K562 (cell line): ENCODE measurements around the gene IRAK3. TPM values are rescaled to one million over a fixed set of nuclear protein-coding genes. Genes with fewer than 3 reads are reported as not detected.
A peak's percentile ranks its signal among the peaks of the same experiment; 100 is the strongest.

Experiments
- CHD1 ChIP-seq: fragments of 200-600 bp; sonication (generic); IDR thresholded peaks from one replicate; pipeline ENCODE4 v1.6.1; 2012; ENCODE audit warnings: mild to moderate bottlenecking, moderate library complexity, low read length, inconsistent platforms
- CSDE1 ChIP-seq, 2 experiments: fragments of 450-650 bp; IDR thresholded peaks; 2 replicates each; pipeline ENCODE4 v1.6.1; 2016; ENCODE audit warnings: mild to moderate bottlenecking in 1 of 2
- ETV1 ChIP-seq: fragments of 450-650 bp; conservative IDR thresholded peaks from 2 replicates; pipeline ENCODE4 v1.6.1; 2016; ENCODE audit warnings: missing genetic modification characterization, control low read depth, low read depth, missing compliant biosample characterization
- FOXA3 ChIP-seq, 2 experiments: fragments of 450-650 bp in 1 of 2; sonication (generic) in 1 of 2; formaldehyde crosslinking; IDR thresholded peaks in 1 of 2; conservative IDR thresholded peaks in 1 of 2; 2 replicates each; pipeline versions ENCODE4 v1.4.0 to v1.8.0; 2020 to 2022; ENCODE audit warnings: mild to moderate bottlenecking in 2 of 2, missing genetic modification reagents in 1 of 2
- GABPB1 ChIP-seq: sonication (generic); formaldehyde crosslinking; IDR thresholded peaks from 2 replicates; pipeline ENCODE4 v1.8.0; 2022; ENCODE audit warnings: mild to moderate bottlenecking, missing genetic modification reagents
- NCOA2 ChIP-seq, 2 experiments: fragments of 450-650 bp; IDR thresholded peaks; 2 replicates each; pipeline ENCODE4 v1.6.1; 2018; ENCODE audit warnings: mild to moderate bottlenecking in 2 of 2, moderate library complexity in 1 of 2; ENCODE audit not compliant: partially characterized antibody in 2 of 2
- NR1H2 ChIP-seq: sonication (generic); formaldehyde crosslinking; IDR thresholded peaks from 2 replicates; pipeline ENCODE4 v1.4.0; 2020; ENCODE audit warnings: mild to moderate bottlenecking, missing genetic modification reagents
- TEAD2 ChIP-seq: fragments of 450-650 bp; IDR thresholded peaks from 2 replicates; pipeline ENCODE4 v1.6.1; 2016; ENCODE audit warnings: missing genetic modification characterization, control low read depth, missing compliant biosample characterization
- ZNF384 ChIP-seq: IDR thresholded peaks from 2 replicates; pipeline ENCODE4 v1.6.1; 2012; ENCODE audit warnings: low read depth, low read length, improper control_type of control experiment
- polyA plus RNA-seq, 8 experiments: library from polyadenylated mRNA; depleted of rRNA in 4 of 8; stranded (reverse) in 5 of 8; unstranded in 3 of 8; fragments of >200 nt; fragmentation: Nextera tagmentation in 2 of 8; fragmentation: Illumina TruSeq in 1 of 8; extraction: Ambion mirVana in 2 of 8; extraction: Trizol in 1 of 8; gene quantifications; 2 replicates each; pipeline versions ENCODE4 v1.2.1 to v1.2.3, GENCODE V29; 2011 to 2014; ENCODE audit warnings: inconsistent platforms in 1 of 8, missing spikeins in 1 of 8
- total RNA-seq, 7 experiments: library from RNA; depleted of rRNA in 6 of 7; stranded (reverse); fragments of >200 nt in 6 of 7; fragmentation: Illumina TruSeq in 2 of 7; extraction: Trizol in 2 of 7; gene quantifications; 2 replicates each; pipeline versions ENCODE4 v1.2.1 to v1.2.3, GENCODE V29; 2011 to 2021; ENCODE audit warnings: low replicate concordance in 1 of 7
- TF ChIP-seq, protein P1 (sequence below): sonication (generic); formaldehyde crosslinking; IDR thresholded peaks from 2 replicates; pipeline ENCODE4 v1.8.0; 2022; ENCODE audit warnings: mild to moderate bottlenecking, missing genetic modification reagents
- TF ChIP-seq, protein P2 (sequence below): sonication (generic); formaldehyde crosslinking; IDR thresholded peaks from 2 replicates; pipeline ENCODE4 v1.8.0; 2022; ENCODE audit warnings: mild to moderate bottlenecking, missing genetic modification reagents
- TF ChIP-seq, protein P3 (sequence below), 2 experiments: IDR thresholded peaks in 1 of 2; conservative IDR thresholded peaks in 1 of 2; 2 replicates each; pipeline ENCODE4 v1.6.1; 2016; ENCODE audit warnings: low read depth in 2 of 2, mild to moderate bottlenecking in 1 of 2, missing compliant biosample characterization in 1 of 2, missing genetic modification characterization in 1 of 2, moderate library complexity in 1 of 2

Gene IRAK3
- total and polyA plus RNA-seq, 9 of the 15 experiments (the other 6 are each of a cell fraction or from before 2014, with no cell fraction given) = 0.06 to 0.09 (median 0.07) TPM; not detected in 6

DNA sequence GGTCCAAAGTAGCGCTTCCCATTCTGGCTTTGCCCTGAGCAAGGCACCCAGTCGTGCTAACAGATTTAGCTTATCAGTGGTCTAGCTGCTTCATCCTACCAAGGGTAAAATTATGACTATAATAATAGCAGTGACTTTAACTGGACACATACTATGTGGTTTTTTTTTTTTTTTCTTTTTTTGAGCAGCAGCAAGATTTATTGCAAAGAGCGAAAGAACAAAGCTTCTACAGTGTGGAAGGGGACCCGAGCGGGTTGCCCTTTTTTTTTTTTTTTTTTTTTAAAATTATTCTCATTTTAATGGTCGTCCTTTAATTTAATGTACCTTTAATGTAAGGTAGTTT is 113.8 kb downstream of the IRAK3 start (continued):
- TF ChIP-seq CHD1 = no peak
- TF ChIP-seq ETV1 (tag) = no peak
- TF ChIP-seq, protein P1, sequence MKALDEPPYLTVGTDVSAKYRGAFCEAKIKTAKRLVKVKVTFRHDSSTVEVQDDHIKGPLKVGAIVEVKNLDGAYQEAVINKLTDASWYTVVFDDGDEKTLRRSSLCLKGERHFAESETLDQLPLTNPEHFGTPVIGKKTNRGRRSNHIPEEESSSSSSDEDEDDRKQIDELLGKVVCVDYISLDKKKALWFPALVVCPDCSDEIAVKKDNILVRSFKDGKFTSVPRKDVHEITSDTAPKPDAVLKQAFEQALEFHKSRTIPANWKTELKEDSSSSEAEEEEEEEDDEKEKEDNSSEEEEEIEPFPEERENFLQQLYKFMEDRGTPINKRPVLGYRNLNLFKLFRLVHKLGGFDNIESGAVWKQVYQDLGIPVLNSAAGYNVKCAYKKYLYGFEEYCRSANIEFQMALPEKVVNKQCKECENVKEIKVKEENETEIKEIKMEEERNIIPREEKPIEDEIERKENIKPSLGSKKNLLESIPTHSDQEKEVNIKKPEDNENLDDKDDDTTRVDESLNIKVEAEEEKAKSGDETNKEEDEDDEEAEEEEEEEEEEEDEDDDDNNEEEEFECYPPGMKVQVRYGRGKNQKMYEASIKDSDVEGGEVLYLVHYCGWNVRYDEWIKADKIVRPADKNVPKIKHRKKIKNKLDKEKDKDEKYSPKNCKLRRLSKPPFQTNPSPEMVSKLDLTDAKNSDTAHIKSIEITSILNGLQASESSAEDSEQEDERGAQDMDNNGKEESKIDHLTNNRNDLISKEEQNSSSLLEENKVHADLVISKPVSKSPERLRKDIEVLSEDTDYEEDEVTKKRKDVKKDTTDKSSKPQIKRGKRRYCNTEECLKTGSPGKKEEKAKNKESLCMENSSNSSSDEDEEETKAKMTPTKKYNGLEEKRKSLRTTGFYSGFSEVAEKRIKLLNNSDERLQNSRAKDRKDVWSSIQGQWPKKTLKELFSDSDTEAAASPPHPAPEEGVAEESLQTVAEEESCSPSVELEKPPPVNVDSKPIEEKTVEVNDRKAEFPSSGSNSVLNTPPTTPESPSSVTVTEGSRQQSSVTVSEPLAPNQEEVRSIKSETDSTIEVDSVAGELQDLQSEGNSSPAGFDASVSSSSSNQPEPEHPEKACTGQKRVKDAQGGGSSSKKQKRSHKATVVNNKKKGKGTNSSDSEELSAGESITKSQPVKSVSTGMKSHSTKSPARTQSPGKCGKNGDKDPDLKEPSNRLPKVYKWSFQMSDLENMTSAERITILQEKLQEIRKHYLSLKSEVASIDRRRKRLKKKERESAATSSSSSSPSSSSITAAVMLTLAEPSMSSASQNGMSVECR (CRISPR knock-in tag) = 0 out of 2 replicates have a peak, but pooled peaks have one; percentile 13
- TF ChIP-seq ZNF384 = peak; percentile 32; the same call in 1 of the 2 replicates
- no peak for TF ChIP-seq NR1H2 (CRISPR knock-in tag)
- TF ChIP-seq, protein P2, sequence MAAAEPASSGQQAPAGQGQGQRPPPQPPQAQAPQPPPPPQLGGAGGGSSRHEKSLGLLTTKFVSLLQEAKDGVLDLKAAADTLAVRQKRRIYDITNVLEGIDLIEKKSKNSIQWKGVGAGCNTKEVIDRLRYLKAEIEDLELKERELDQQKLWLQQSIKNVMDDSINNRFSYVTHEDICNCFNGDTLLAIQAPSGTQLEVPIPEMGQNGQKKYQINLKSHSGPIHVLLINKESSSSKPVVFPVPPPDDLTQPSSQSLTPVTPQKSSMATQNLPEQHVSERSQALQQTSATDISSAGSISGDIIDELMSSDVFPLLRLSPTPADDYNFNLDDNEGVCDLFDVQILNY = no peak
- TF ChIP-seq TEAD2 = no peak
- TF ChIP-seq GABPB1 = no peak
- no peak for TF ChIP-seq FOXA3 (CRISPR knock-in tag; conservative IDR thresholded peaks at IDR 0.05 in 1 of 2, IDR thresholded peaks at IDR 0.05 in 1 of 2)
- TF ChIP-seq NCOA2 (IDR thresholded peaks at IDR 0.05; ENCODE audit: partially characterized antibody in 2 of 2) = no peak
- no peak for TF ChIP-seq CSDE1 (IDR thresholded peaks at IDR 0.05)
- TF ChIP-seq, protein P3, sequence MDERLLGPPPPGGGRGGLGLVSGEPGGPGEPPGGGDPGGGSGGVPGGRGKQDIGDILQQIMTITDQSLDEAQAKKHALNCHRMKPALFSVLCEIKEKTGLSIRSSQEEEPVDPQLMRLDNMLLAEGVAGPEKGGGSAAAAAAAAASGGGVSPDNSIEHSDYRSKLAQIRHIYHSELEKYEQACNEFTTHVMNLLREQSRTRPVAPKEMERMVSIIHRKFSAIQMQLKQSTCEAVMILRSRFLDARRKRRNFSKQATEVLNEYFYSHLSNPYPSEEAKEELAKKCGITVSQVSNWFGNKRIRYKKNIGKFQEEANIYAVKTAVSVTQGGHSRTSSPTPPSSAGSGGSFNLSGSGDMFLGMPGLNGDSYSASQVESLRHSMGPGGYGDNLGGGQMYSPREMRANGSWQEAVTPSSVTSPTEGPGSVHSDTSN (CRISPR knock-in tag; IDR thresholded peaks at IDR 0.05; ENCODE audit: low read depth) = no peak
- TF ChIP-seq, protein P3 (tag; conservative IDR thresholded peaks at IDR 0.05; ENCODE audit: low read depth) = peak; percentile 59; the same call in 1 of the 2 replicates
